HG03460 (cell line): ENCODE measurements around the gene CLUH.
"Not testable (repeated sequence)": the region's sequence is repeated elsewhere in the genome, so short reads cannot be mapped to it uniquely, and the experiment has no call there.

Experiments
- ATAC-seq: cut with Tn5 transposase; IDR thresholded peaks from one replicate; pipeline ENCODE4 v1.9.1; 2021; ENCODE audit not compliant: unreplicated experiment

CLUH gene

GRCh38 chr17:2703606-2704005 is 8.0 kb downstream of the CLUH start:
- ATAC-seq: no peak

GRCh38 chr17:2703181-2703580 is 8.4 kb downstream of the CLUH start:
- ATAC-seq: no peak

DNA sequence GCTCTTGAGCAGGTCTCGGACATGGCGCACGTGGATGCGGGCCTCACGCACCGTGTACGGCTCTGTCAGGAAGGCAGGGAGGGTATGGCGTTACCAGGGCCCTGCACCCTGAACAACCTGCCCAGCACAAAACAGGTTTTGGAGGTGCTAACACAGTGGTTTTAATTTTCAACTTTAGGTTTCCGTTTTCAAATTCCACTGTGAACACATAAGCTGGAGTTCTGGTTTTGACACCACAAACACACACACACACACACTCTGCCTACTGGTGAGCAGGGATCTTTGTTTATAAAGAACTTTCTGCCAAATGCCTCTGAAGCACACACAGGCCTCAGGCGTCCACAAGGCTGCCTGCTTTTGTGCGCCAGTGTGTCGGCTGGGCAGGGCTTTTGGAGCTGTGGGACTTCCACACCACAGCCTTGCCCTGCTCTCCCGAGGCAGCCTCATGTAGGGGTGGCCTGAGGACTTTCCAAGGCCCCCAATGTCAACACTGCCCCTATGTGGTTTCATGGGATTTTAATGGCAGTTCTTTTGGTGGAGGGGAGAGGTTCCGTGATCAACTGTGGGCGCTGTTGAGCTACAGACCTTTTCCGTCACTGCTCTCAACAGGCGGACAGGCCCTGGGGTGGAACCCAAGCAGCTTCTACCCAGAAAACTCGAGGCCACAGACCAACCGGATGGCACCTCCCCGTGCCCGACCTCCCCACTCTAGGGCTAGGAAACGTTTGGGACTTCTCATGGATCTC is 9.4 kb downstream of the CLUH start:
- no peak for ATAC-seq

DNA sequence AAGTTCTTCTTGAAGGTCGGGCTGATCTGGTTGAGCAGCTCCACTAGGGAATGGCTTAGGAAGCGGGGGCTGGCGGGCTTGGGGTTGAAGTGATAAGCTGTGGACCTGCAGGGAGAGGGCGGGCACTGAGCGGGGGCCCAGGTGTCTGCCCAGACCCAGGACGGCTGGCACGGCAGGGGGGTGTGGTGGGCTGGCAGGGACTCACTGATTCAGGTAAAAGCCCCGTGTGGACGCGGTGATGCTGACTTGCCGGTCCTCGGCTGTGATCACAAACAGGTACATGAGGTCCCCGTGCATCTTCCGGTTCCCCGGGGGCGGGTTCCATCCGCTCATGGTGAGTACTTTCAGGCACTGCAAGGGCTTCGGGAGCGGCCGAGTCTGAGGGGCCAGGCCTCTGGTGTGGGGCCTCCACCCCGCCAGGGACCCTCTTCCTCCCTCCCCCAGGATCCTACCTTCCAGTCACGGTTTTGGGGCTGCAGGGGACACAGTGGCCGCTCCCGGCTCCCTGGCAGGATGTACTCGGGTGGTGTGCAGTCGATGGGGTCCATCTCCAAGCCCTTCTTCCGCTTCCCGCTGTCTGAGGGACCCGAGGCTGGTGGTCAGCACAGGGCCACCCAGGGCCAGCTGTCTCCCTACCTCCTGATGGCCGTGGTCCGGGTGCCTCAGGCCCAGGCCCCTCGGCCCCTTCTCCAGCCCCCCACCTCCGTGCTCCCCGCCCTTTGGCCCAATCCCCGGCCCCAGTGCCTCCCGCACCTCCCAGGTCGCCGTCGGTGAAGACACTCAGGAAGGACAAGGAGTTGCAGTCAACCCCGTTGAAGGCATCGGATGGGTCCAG is 10.2 kb downstream of the CLUH start:
- ATAC-seq: no peak

DNA sequence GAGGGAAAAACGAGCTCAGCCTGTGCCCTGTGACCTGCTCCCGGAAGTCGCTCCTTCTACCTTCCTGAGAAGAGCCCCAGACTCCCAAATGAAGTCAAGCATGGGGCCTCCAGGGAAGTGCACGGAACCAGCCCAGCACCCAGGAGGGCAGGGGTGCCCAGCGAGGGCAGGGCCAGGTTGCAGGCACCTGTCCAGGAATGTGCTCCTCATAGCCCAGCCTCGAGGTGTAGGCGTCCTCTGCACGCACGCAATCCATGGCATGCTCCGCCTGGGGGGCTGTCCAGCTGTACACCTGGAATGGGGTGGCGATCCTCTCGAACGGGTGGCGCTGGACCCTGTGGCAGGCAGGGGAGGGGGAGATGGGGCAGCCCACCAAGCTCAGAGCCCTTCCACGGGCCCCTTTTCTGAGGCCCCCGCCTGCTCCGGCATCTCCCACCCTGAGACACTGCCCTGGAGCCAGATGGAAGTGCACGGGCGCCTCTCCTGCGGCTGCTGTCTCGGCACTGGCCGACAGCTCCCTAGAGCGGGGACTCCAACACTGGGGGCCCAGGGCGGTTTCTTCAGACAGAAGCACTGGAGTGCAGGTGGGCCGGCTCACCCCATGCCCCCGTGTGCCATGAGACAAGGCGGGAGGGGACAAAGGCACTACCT is 10.9 kb downstream of the CLUH start:
- ATAC-seq: no peak

DNA sequence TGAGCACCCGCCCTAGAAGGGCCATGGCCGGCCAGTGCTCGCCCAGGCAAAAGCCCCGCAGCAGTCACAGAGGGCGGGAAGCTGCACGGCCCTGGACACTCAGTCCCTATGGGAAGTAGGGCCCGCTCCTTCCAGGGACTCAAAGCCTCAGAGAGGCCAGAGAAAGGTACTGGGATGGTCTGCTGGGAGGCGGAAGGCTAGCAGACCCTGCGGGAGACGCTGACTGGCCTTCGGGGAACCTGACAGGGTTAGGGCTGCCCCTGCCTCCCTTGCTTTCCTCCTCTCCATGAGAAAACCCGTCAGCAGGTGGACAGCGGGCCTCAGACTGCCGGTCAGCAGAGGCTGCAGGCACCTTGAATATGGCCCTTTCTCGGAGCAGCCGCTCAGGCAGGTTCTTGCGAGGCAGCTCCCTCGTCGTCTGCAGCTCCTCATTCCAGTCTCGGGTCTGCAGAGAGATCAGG is 11.5 kb downstream of the CLUH start:
- no peak for ATAC-seq

DNA sequence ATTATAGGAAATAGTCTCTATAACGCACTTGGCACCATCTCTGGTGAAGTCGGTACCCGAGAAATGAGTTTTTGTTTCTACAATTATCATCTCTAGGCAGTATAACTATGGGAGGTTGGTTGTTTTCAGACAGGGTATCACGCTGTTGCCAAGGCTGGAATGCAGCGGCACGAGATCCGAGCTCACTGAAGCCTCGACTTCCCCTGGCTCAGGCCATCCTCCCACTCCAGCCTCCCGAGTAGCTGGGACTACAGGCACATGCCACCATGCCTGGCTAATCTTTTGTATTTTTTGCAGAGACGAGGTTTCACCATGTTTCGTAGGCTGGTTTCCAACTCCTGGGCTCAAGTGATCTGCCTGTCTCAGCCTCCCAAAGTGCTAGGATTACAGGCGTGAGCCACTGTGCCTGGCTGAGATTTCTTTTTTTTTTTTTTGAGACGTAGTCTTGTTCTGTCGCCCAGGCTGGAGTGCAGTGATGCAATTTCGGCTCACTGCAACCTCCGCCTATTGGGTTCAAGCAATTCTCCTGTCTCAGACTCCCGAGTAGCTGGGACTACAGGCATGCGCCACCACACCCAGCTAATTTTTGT is 12.3 kb downstream of the CLUH start:
- ATAC-seq: not testable (repeated sequence)

DNA sequence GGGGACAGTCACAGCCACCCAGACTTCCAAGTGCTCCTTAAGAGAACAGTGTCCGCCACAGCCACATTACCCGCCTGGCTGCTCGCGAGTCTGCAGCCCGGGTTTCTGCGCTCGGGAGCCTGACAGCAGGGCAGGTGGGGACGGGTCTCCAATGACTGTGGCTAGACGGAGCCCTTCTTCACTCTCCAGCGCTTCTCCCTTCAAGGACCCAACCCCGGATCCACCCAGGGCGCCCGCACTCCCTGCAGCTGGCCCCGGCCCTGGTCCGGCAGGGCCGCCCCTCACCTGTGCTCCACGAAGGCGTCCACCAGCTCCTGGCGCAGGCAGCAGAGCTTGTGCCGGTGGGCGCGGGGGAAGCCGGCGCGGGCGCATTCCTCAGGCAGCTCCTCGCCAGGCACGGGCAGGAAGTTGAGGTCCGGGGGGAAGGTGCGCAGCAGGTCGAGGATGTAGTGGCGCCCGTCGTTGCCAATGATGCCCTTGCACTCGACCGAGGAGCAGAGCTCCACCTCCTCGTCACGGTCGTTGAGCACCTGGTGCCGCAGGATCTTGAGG is 13.9 kb downstream of the CLUH start:
- no peak for ATAC-seq

- no peak for ATAC-seq
Measured at GRCh38 chr17:2695961-2696760, 15.4 kb downstream of the CLUH start.

- no peak for ATAC-seq
Measured at GRCh38 chr17:2695243-2695960, 16.2 kb downstream of the CLUH start.

- no peak for ATAC-seq
Measured at GRCh38 chr17:2694381-2695242, 17.0 kb downstream of the CLUH start.

- no peak for ATAC-seq
Measured at GRCh38 chr17:2693561-2694380, 17.8 kb downstream of the CLUH start.

GRCh38 chr17:2692781-2693135 is 18.8 kb downstream of the CLUH start:
- no peak for ATAC-seq

DNA sequence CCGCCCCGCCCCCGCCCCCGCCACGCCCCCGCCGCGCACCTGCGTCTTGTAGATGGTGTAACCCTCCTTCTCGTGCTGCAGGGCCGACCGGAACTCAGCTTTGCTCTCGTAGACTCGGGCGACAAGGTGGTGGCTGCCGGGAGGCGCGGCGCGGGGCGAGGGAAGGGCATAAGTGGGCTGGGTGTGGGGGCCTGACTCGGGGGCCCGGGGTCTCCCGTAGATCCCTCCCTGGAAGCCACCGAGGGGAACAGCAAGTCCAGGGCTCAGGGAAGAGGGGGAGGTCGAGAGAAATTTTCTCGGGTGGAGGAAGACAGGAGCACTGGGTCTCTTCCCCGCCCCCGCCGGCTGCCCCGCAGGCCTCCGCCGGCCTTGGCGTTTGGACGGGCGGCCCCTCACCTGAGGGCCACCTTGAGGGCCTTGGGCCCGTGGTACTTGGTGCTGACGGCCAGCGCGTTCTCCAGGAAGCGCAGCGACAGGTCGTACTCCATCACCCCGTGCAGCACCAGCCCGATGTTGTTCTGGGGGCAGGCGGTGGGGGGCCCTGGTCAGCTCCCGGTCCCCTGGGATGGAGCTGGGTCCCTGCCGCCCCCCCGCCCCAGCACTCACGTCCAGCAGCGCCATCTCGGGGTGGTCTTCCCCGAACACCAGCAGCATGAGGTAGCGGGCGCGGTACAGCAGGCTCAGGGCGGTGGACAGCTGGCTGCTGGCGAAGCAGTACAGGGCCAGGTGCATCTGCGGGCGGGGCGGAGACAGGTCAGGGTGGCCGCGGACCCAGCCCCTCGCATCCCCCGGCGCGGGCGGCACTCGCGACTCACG is 19.4 kb downstream of the CLUH start:
- no peak for ATAC-seq

GRCh38 chr17:2691069-2691871 is 20.3 kb downstream of the CLUH start:
- no peak for ATAC-seq
